GM18909 (cell line): Measurements from ENCODE around the gene EHMT1.

Source experiments
- ATAC-seq: cut with Tn5 transposase; IDR thresholded peaks from one replicate; pipeline ENCODE4 v1.9.1; 2021; ENCODE audit warnings: mild to moderate bottlenecking; ENCODE audit not compliant: unreplicated experiment, poor library complexity

The EHMT1 gene

DNA sequence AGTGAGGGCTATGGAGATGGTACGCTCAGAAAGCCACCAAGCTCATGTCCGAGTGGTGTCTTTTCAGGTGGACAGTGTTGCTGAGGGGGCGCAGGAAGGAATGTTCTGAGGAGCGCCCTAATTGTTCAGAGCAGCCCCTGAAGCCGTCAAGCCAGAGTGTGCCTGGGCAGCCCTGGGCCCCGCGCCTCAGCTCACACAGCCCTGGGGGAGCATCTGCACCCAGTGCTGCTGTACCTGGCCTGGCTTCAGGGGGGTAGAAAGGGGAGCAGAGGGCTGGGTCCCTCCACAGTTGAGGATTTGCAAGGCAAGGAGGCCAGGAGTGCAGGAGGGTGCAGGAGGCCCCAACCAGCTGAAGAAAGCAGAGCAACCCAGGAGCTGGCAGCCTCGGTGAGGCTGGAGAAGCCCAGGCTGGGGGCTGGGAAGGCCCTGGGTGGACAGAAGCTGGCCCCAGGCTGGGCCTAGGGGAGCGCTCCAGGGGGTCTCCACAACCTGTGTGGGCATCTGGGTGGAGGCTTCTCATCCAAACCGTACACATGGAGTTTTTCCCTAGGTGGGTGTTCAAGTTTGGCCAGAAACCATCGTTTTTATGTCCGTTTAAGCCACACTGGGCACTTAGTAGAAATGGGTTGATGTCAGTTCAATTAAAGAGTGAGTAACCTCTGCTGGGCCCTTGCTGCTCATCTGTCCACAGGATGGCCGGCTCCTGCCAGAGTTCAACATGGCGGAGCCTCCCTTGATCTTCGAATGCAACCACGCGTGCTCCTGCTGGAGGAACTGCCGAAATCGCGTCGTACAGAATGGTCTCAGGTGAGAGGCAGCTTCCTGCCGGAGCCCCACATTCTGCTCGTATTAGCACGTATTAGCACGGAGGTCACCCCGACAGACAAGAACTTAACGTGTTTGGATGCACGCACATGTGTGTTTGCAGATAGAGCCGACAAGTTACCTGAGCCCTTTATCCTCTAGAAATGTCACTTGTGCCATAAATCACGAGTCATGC lies 196.8 kb downstream of the EHMT1 start:
- no peak for ATAC-seq

DNA sequence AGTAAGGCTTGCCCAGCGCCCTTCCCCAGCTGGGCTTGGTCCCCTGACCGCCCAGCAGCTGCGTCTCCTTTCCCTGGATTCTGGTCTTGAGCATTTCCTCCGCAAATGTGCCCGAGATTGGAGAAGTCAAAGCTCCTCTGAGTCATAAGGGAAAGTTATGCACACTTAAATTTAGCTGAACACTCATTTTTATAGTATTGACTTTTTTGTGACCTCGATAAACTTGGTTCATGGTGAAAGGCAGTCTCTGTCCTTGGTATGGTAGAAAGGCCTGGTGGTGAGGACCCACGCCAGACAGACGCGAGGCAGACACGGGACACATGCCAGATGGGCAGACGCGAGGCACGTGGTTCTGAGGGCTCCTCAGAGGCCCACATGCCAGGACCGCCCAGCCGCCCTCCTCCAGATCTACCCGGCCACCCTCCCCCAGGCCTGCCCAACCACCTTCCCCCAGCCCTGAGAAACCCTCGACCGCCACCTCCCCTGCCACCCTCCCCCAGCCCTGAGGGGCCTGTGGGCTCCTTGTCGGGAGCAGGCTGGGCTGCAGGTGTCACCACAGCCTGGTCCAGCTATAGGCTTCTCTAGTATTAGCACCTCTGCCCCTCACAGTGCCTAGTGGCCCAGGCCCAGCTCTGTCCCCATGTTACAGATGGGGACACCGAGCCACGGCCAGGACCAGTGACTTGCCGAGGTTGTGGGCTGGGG lies 197.9 kb downstream of the EHMT1 start:
- peak; percentile 50 for ATAC-seq

DNA sequence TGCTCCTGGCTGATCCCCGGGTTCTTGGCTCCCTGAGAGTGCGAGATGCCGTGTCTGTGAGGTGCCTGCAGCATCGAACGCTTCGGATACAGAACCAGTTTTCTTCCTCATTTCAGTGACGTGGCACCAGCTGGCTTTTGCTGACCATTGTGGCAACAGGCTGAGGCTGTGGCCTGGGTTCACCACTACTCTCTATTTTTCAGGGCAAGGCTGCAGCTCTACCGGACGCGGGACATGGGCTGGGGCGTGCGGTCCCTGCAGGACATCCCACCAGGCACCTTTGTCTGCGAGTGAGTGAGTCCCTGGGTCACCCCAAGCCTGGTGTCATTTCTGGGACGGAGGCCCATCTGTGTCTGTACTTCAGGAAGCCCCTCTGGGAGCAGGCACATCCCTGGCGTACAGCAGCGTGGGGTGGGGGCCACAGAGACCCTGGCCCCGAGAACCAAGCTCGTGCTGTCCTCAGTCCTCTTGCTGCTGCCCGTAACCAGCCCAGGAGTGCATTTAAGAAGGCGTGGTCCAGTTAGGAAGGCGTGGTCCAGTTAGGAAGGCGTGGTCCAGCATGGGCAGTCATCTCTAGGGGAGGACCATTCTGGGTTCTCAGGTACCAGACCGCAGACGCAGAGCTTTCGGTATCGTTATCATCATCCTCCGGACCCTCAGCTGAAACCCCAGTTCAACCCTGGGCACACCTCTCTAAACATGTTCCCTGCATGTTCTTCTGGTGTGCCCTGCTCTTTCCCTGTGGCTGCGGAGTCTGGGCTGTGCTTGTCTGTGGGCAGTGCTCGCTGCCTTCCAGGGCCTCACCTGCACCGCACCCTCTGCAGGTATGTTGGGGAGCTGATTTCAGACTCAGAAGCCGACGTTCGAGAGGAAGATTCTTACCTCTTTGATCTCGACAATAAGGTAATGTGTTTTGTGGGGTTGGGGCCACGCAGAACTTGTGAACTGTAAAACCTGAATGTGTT lies 198.7 kb downstream of the EHMT1 start:
- ATAC-seq = no peak

DNA sequence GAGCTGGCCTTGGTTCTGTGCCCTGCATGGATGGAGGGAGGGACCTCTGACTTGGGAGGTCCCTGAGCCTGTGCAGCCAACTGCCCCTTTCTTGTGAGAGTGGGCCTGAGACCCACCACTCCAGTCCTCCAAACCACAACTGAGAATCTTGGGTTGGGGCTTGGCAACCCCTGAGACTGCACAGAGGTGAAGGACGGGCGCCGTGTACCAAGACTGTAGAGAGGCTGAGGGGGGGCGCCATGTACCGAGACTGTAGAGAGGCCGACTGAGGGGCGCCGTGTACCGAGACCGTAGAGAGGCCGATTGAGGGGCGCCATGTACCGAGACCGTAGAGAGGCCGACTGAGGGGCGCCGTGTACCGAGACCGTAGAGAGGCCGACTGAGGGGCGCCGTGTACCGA lies 199.5 kb downstream of the EHMT1 start:
- ATAC-seq = no peak

DNA sequence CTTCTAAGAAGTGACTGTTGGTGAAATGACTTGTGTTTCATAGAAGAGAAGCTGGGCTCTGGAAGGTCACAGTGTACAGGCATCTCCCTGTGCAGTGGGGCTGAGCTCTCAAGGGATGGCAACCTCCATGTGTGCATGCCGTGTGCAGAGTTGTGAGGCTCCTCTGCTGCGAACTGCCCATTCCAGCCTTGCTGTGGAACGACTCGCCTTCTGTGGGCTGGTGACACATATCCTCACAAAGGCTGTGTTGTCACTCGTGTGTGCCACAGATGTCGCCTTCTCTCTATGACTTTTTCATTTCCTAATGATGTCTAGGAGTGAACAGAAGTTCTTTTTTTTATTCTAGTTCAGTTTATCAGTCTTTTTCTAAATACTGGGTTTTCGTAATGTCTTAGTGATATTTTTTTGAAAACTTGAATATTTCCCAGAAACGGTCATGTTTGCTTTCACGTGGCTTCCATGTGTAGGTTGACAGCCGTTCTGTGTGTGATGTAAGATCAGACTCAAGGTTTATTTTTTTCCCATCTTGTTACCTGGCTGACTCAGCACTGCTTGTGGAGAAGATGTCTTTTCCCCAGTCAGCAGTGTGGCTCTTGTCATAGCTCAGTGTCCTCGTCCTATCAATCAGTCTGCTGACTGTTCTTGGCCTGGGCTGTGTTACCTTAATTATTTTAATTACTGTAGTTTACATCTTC lies 201.5 kb downstream of the EHMT1 start:
- ATAC-seq = no peak

DNA sequence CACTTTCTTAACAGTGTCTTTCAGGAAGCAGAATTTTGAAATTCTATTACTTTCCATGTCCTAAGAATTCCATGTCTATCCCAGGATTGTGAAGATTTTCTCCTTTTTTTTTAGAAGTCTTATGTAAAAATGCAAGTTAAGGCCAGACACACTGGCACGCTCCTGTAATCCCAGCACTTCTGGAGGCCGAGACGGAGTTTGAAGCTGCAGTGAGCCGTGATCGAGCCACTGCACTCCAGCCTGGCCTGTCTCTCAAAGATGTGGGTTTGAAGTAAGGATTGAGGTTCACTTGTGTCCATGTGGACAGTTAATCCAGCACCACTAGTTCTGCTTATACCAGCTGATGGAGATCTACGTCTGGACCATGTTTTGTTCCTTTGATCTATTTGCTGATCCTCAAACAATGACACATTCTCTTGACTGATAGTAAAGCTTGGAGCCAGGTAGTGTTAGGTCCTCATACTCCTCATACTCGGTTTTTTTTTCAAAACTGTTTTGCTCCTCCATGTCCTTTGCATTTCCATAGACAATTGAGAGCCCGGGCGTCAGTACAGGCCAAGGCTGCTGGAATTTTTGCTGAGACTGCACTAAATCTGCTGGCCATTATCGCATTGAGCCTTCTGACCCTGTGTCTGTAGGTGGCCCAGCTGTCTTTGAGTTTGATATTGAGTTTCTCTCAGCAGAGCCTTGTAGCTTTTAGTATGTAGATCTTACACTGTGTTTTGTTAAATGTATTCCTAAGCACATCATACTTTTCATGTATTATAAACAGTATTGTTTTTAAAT lies 205.4 kb downstream of the EHMT1 start:
- no peak for ATAC-seq

DNA sequence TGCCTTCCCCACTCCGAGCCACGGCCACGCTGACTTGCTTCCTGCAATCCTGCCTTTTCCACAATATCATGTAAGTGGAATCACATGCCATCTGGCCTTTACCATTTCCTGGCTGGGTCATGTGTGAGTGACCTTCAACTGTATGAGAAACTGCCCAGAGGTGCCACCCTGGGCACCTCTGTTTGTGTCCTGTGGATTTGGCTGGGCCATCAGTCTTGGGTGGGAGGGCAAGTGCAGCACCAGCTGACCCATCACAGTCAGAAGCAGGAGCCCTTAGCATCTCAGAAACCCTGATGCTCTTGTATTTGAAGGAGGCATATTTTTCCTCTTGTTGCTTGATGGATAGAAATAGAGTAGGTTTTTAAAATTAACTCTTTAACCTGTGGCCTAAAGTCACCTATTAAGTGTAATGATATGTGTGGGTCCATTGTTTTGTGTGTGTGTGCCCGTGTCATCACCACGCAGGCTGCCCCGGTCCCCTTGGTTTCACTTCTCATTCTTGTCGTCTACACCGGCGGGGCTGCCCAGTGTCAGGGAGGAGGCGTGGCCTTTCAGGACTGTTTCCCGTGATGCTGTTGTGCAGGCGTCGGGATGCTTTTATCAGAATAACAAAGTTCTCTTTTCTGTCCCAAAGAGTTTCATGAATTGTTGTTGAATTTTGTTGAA lies 206.7 kb downstream of the EHMT1 start:
- ATAC-seq = no peak

DNA sequence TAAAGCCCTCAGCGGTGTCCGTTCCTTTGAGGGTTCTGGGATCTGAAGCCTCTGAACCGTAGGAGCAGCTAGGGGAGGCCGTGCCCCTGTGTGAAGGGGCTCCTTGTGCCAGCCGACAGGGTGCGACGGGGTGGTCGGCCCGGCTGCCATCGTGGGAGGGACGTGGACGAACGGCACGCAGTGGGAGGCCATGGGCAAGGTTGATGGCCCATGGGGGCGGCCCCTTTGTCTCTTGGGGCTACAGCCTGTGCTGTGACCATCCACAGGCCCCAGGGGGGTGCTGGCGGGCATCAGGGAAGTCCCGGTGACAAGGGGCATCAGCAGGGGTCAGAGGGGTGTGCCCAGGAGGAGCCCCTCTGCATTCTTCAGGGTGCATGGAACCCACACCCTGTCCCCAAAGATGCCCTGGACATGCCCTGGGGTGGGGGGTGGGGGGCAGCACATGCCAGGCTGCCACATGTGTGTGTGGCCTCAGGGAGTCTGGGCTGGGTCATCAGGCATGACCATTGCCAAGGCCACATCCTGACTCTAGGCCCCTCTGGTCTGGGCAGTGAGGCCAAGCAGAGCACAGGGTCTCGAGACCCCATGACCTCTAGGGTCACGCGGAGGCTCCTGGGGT lies 209.2 kb downstream of the EHMT1 start:
- ATAC-seq = no peak

DNA sequence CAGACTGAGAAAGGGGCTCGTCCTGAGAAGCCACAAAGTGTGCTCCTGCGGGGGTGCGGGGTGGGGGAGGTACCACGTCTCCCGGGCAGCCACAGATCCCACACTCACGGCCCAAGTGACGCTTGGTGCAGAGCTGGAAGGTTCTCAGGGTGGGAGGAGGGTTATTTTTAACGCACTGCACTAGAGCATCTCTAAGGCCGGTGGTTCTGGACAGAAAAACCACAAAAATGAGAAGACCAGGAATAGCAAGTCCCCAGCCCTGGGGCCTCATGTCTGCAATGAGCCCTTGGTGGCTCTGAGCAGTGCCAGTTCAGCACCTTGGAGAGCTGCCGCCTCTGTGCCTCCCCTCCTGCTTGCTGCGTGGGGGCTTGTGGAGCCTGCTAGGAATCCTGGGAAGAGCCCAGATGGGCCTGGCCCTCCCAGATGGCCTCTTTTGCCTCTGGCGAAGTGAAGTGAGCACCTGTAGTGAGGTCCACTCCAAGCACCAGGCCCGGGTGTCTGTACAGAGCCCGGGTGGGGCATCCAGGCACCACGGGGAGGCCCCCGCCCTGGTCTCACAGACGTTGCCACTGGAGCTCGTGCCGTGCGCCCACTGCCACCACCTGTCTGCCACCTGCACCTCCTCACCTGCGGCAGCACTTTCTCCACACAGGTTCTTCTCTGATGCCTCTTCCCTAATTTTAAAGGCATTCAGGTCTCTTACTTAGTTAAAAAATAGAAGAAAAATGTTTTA lies 209.9 kb downstream of the EHMT1 start:
- ATAC-seq = no peak

DNA sequence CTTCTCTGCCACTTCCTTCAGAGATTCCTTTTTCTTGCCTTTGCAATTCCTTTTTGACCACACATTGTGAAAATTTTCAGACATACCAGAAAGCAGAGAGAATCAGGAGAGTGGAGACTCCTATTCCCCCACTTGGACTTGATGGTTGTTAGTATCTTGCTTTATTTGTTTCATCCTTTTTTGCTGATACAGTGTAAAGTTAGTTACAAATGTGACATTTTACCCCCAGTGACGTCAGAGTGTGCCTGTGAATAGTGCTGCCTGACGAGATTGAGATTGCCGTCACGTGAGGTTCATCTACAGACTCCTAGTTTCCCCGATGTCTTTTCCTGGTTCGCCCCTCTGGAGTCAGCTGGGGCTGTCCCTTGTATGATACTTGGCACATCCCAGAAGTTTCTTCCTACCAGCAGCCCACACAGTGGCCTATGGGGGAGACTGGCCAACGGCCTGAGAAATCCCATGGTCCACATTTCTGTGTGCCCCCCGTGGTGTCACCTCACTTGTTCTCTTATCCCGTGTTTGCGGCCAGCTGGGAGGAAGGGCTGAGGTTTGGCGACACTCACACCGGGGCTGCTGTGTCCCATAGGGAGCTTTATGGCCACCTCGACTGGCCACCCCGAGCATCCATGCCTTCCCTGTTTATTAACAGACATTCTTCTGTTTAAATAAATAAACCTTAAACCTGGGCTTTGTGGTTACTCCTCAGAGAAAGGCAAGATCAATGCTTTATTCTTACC lies 210.6 kb downstream of the EHMT1 start:
- no peak for ATAC-seq

DNA sequence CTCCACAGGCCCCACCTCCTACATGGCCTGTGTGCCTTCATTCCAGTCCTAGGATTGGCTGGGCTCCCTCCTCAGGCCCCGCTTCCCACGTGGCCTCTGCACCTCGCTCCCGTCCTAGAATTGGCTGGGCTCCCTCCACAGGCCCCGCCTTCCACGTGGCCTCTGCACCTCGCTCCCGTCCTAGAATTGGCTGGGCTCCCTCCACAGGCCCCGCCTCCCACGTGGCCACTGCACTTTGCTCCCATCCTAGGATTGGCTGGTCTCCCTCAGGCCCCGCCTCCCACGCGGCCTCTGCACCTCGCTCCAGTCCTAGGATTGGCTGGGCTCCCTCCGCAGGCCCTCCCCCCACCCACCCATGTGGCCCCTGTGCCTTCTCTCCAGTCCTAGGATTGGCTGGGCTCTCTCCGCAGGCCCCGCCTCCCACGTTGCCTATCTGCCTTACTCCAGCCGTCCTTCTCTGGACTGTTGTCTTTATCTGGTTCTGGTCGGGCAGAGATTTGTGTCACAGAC lies 213.4 kb downstream of the EHMT1 start:
- ATAC-seq = no peak

DNA sequence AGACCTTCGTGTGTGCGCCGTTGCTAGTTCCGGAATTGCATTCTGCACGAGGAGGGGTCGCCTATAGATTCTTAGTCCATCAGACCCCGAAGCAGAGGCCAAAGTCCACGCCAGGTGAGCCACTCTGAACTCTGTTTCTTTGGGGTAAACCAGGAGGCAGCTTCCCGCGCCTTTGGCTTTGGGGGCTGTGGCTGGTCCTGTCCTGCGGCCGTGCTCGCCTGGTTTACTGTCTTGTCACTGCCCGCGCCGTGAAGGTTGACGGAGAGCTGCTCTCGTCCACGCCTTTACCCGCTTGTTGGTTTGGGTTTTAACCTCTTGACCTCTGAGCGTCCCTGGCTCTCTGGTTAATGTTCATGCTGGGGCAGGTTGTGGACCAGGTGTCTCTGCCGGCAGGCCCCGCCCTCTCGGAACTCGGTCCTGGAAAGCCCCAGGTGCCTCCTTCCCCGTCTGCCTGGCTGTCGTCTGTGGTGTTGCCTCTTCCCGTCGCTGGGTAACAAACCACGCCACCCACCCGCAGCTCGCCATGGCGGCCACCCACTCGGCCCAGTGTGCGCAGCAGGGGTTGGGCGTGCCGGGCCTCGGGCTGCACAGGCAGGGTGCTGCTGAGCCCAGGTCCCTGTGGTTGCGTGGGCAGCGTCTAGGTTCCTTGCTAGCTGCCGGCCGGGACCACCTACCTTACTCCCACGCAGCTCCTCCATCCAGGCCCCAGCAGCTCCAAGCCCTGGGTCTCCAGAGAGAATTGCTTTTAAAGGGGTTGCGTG lies 214.2 kb downstream of the EHMT1 start:
- ATAC-seq = no peak

DNA sequence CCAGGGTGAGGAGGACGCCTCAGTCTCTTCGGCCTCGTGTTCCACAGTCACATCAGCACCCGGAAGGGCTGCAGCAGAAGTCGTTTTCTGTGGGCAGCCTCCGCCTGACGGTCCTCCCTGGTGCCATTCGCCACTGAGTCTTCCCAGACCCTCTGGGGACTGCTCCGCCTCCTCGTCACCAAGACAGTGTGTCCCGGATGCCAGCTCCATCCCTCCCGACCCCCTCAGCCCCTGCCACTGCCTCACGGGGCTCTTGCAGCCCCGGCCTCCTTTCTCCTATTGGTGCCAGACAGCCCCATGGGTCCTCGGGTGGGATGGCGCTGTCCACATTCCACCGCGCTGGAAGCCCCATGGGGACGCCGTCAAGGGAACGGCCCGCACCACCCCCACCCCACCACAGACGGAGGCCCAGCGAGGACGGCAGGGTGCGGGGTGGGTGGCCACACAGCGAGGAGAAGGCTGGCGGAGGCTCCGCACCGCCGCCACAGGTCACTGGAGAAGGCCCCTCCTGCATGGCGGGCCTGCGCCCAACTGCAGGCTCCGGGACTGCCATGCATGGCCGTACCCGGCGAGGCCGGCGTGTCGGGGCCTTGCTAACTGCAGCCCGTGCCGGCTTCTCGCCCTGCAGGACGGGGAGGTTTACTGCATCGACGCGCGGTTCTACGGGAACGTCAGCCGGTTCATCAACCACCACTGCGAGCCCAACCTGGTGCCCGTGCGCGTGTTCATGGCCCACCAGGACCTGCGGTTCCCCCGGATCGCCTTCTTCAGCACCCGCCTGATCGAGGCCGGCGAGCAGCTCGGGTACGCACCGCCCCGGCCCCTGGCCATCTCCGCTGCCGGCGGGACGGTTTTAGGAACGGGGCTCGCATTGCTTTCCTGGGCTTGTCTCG lies 215.2 kb downstream of the EHMT1 start:
- no peak for ATAC-seq

DNA sequence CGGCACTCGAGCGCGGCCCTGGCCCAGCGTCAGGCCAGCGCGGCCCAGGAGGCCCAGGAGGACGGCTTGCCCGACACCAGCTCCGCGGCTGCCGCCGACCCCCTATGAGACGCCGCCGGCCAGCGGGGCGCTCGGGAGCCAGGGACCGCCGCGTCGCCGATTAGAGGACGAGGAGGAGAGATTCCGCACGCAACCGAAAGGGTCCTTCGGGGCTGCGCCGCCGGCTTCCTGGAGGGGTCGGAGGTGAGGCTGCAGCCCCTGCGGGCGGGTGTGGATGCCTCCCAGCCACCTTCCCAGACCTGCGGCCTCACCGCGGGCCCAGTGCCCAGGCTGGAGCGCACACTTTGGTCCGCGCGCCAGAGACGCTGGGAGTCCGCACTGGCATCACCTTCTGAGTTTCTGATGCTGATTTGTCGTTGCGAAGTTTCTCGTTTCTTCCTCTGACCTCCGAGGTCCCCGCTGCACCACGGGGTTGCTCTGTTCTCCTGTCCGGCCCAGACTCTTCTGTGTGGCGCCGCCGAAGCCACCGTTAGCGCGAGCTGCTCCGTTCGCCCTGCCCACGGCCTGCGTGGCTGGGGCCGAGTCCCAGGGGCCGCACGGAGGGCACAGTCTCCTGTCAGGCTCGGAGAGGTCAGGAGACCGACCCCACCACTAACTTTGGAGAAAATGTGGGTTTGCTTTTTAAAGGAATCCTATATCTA lies 216.2 kb downstream of the EHMT1 start:
- ATAC-seq = no peak
